Measurements from ENCODE around the gene CXCL10.

Gene CXCL10

DNA sequence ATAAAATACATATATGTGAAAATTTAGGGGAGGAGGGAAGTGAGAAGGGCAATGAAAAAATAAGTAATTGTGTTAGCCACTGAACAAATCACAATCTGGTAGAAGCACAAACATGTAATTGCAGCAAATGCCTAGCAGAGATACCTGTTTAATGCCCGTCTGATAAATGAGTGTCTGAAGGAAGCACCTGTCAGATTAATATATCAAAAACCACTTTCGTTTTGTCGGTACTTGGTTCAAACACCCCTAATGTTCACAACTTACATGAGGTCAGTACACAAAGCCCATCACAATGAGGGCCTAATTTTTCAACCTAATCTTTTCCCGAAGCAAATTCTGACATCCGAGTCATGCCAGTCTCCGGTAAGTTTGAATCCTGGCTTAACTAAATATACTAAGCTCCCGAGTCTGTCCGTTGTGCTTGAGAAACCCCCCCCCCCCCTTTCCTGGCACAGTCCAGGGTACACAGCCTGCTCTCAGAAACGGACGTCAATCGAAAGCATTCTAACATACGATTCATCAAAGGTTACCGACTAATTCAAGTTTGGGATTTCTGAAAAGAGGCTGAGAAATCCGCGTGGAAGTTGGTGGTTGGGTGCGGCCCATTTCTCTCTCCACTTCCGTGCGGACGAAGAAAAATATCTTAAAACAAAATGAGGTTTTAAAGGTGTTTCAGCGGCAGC, 33.3 kb downstream of the CXCL10 start:
- peak overlapping the region; percentile 76 for H3K4me3 ChIP-seq (ENCODE audit: low read depth, low read length)
- TF ChIP-seq, protein P1, sequence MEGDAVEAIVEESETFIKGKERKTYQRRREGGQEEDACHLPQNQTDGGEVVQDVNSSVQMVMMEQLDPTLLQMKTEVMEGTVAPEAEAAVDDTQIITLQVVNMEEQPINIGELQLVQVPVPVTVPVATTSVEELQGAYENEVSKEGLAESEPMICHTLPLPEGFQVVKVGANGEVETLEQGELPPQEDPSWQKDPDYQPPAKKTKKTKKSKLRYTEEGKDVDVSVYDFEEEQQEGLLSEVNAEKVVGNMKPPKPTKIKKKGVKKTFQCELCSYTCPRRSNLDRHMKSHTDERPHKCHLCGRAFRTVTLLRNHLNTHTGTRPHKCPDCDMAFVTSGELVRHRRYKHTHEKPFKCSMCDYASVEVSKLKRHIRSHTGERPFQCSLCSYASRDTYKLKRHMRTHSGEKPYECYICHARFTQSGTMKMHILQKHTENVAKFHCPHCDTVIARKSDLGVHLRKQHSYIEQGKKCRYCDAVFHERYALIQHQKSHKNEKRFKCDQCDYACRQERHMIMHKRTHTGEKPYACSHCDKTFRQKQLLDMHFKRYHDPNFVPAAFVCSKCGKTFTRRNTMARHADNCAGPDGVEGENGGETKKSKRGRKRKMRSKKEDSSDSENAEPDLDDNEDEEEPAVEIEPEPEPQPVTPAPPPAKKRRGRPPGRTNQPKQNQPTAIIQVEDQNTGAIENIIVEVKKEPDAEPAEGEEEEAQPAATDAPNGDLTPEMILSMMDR (IDR thresholded peaks at IDR 0.05; ENCODE audit: borderline replicate concordance, insufficient read depth, low read depth, low read length): no peak

DNA sequence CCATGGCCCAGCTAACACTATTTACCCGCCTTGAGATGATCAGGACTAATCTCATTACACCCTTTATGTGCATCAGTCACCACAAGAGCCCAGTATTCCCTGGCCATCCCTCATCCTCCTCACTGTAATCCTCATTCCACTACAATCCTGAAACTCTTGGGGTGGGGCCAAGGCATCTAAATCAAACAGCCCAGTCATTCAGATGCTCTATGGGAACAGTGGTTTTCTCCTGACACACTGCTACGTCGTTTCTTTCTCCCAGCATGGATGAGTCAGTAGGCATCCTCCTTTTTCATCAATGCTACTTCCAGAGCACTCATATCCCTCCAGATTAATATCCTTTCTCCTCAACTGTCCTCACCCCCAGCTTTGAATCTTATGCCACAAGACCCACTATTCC, 38.2 kb downstream of the CXCL10 start:
- TF ChIP-seq, protein P1 (IDR thresholded peaks at IDR 0.05; ENCODE audit: borderline replicate concordance, insufficient read depth, low read depth, low read length): no peak
- H3K4me3 ChIP-seq (ENCODE audit: low read depth, low read length): no peak overlapping the region

- TF ChIP-seq, protein P1 (IDR thresholded peaks at IDR 0.05; ENCODE audit: borderline replicate concordance, insufficient read depth, low read depth, low read length): no peak
- no peak overlapping the region for H3K4me3 ChIP-seq (ENCODE audit: low read depth, low read length)
Observed at GRCh38 chr4:75980576-75980975, 42.7 kb downstream of the CXCL10 start.

- no peak overlapping the region for H3K4me3 ChIP-seq (ENCODE audit: low read depth, low read length)
- TF ChIP-seq, protein P1 (IDR thresholded peaks at IDR 0.05; ENCODE audit: borderline replicate concordance, insufficient read depth, low read depth, low read length): no peak
Observed at GRCh38 chr4:75976177-75976576, 47.1 kb downstream of the CXCL10 start.

DNA sequence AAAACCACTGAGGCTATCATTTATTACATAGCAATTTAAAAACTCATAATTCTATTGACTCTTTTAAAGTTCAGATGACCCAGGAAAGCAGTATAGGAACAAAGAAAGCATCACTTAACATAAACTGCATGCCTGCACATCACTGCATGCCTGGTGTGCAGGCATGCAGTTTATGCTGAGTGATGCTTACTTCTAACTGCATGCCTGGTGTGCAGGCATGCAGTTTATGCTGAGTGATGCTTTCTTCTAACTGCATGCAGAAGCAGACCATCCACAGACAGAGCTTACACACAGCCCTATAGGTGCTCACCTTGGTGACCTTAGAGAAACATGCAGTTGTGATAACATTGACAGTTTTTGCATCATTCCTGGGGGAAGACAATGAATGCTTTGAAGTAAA, 49.5 kb downstream of the CXCL10 start:
- TF ChIP-seq, protein P1 (IDR thresholded peaks at IDR 0.05; ENCODE audit: borderline replicate concordance, insufficient read depth, low read depth, low read length): no peak

More for the DNA sequence above, 49.5 kb downstream of the CXCL10 start:
- no peak overlapping the region for H3K4me3 ChIP-seq (ENCODE audit: low read depth, low read length)

Measured in GM12875 (cell line).